GM10248 (cell line): ENCODE data around the gene KCNC4.

Experiments
- CTCF ChIA-PET: fragments of 300-600 bp; sonication (Branson Sonifier 250); formaldehyde crosslinking; extraction: SDS; loops from one replicate; lab custom pipeline; 2021; ENCODE audit warnings: antibody characterized with exemption; lab: Yijun Ruan, JAX
- POLR2A ChIA-PET: fragments of 350-650 bp; sonication (Branson Sonifier 250); formaldehyde crosslinking; extraction: SDS; loops from one replicate; lab custom pipeline; 2020; ENCODE audit warnings: antibody characterized with exemption; lab: Yijun Ruan, JAX
- DNase-seq: peaks from one replicate; pipeline ENCODE4 v3.0.0; 2012; ENCODE audit errors: extremely low spot score
- CTCF ChIP-seq: IDR thresholded peaks from 2 replicates; pipeline ENCODE4 v1.5.1; 2012; ENCODE audit warnings: mild to moderate bottlenecking, low read depth; ENCODE audit errors: extremely low read depth, missing control alignments, control extremely low read depth

Gene KCNC4

GRCh38 chr1:110235181-110235833 is 25.2 kb downstream of the KCNC4 start:
- TF ChIP-seq CTCF, result no peak
- ChIA-PET POLR2A (no interaction called here), CTCF (interaction anchor here (1.0 to 2.3 kb wide), 2 partner anchors 11 to 177 kb away, joined by 3 to 6 read pairs; no protein-coding TSS in a partner anchor)
- DNase-seq, result no peak

GRCh38 chr1:110235834-110236682 is 25.9 kb downstream of the KCNC4 start:
- no peak for DNase-seq
- CTCF ChIA-PET, result interaction anchor here (1.0 to 2.3 kb wide), 7 partner anchors 10 to 176 kb away, joined by 3 to 6 read pairs (median 4); no protein-coding TSS in a partner anchor
- TF ChIP-seq CTCF, result no peak
- POLR2A ChIA-PET, result no interaction called here

- CTCF ChIA-PET, result interaction anchor here (0.7 to 3.2 kb wide), 10 partner anchors 9 to 75 kb away, joined by 3 to 21 read pairs (median 4); no protein-coding TSS in a partner anchor
- DNase-seq, result no peak
- POLR2A ChIA-PET, result no interaction called here
- no peak for TF ChIP-seq CTCF
Measured at GRCh38 chr1:110237386-110238152, 27.5 kb downstream of the KCNC4 start.

GRCh38 chr1:110239441-110240430 is 29.6 kb downstream of the KCNC4 start:
- no peak for TF ChIP-seq CTCF
- DNase-seq, result no peak
- CTCF ChIA-PET, result interaction anchor here (1.5 to 3.2 kb wide), 3 partner anchors 32 to 73 kb away, joined by 5 to 21 read pairs (median 9); no protein-coding TSS in a partner anchor
- POLR2A ChIA-PET, result no interaction called here

- POLR2A ChIA-PET, result no interaction called here
- no peak for DNase-seq
- CTCF ChIA-PET, result interaction anchor here (1.1 to 3.2 kb wide), 3 partner anchors 25 to 72 kb away, joined by 4 to 21 read pairs (median 9); no protein-coding TSS in a partner anchor
- TF ChIP-seq CTCF, result no peak
Measured at GRCh38 chr1:110240476-110241210, 30.5 kb downstream of the KCNC4 start.
